WTC11 (cell line): Measurements from ENCODE around the gene EMC9. TPM values are rescaled to one million over a fixed set of nuclear protein-coding genes. Genes with fewer than 3 reads are reported as not detected.

ENCODE experiments used
- ATAC-seq: fragments of 200-7000 bp; cut with Tn5 transposase; 2 replicates; pipeline ENCODE4 v1.10.0; 2021; ENCODE audit warnings: mild to moderate bottlenecking, moderate library complexity
- CTCF ChIA-PET: fragments of 300-600 bp; sonication (Branson Sonifier 250); formaldehyde crosslinking; loops from one replicate; lab custom pipeline; 2021; ENCODE audit warnings: antibody characterized with exemption; lab: Charles Lee
- POLR2A ChIA-PET: fragments of 350-600 bp; sonication (Branson Sonifier 250); formaldehyde crosslinking; loops from one replicate; lab custom pipeline; 2021; ENCODE audit warnings: antibody characterized with exemption; lab: Charles Lee
- DNase-seq: peaks from one replicate; pipeline ENCODE4 v3.0.0; 2021; ENCODE audit warnings: low spot score
- H3K27ac Mint-ChIP-seq: 2 replicates; pipeline ENCODE4 v1.8.0; 2021; ENCODE audit warnings: mixed read lengths
- H3K27me3 Mint-ChIP-seq: 2 replicates; pipeline ENCODE4 v1.8.0; 2021; ENCODE audit warnings: low read depth, mild to moderate bottlenecking, moderate library complexity, mixed read lengths
- H3K36me3 Mint-ChIP-seq: 2 replicates; pipeline ENCODE4 v1.8.0; 2021; ENCODE audit warnings: mixed read lengths
- H3K4me1 Mint-ChIP-seq: 2 replicates; pipeline ENCODE4 v1.8.0; 2022; ENCODE audit warnings: mixed read lengths
- H3K4me3 Mint-ChIP-seq: 2 replicates; pipeline ENCODE4 v1.8.0; 2021; ENCODE audit warnings: mild to moderate bottlenecking, moderate library complexity, mixed read lengths
- H3K9me3 Mint-ChIP-seq: 2 replicates; pipeline ENCODE4 v1.8.0; 2021; ENCODE audit warnings: mixed read lengths
- AFF4 ChIP-seq: sonication (generic); formaldehyde crosslinking; IDR thresholded peaks from 2 replicates; pipeline ENCODE4 v1.8.1; 2023; ENCODE audit warnings: mild to moderate bottlenecking, missing genetic modification reagents, borderline replicate concordance
- ARID4B ChIP-seq: sonication (generic); formaldehyde crosslinking; IDR thresholded peaks from 2 replicates; pipeline ENCODE4 v1.8.0; 2023; ENCODE audit warnings: missing genetic modification reagents, mild to moderate bottlenecking, borderline replicate concordance
- CTCF ChIP-seq: fragments of 200-600 bp; IDR thresholded peaks from 2 replicates; pipeline ENCODE4 v1.8.0; 2022; ENCODE audit warnings: antibody characterized with exemption
- MAX ChIP-seq: sonication (generic); formaldehyde crosslinking; IDR thresholded peaks from 2 replicates; pipeline ENCODE4 v1.8.0; 2022; ENCODE audit warnings: mild to moderate bottlenecking, missing genetic modification reagents
- MYBL2 ChIP-seq: sonication (generic); formaldehyde crosslinking; IDR thresholded peaks from 2 replicates; pipeline ENCODE4 v1.8.1; 2023; ENCODE audit warnings: mild to moderate bottlenecking, moderate library complexity, missing genetic modification reagents
- SMAD3 ChIP-seq: sonication (generic); formaldehyde crosslinking; IDR thresholded peaks from 2 replicates; pipeline ENCODE4 v1.8.0; 2022; ENCODE audit warnings: missing genetic modification reagents, mild to moderate bottlenecking, borderline replicate concordance
- TEAD1 ChIP-seq: sonication (generic); formaldehyde crosslinking; IDR thresholded peaks from 2 replicates; pipeline ENCODE4 v1.8.0; 2022; ENCODE audit warnings: mild to moderate bottlenecking, missing genetic modification reagents
- TEAD4 ChIP-seq: sonication (generic); formaldehyde crosslinking; IDR thresholded peaks from 2 replicates; pipeline ENCODE4 v1.8.0; 2022; ENCODE audit warnings: mild to moderate bottlenecking, missing genetic modification reagents
- USF1 ChIP-seq: sonication (generic); formaldehyde crosslinking; IDR thresholded peaks from 2 replicates; pipeline ENCODE4 v1.8.0; 2022; ENCODE audit warnings: mild to moderate bottlenecking, missing genetic modification reagents
- USF2 ChIP-seq: sonication (generic); formaldehyde crosslinking; IDR thresholded peaks from 2 replicates; pipeline ENCODE4 v1.8.1; 2023; ENCODE audit warnings: mild to moderate bottlenecking, missing genetic modification reagents, moderate library complexity
- ZBTB21 ChIP-seq: sonication (generic); formaldehyde crosslinking; IDR thresholded peaks from 2 replicates; pipeline ENCODE4 v1.8.1; 2023; ENCODE audit warnings: mild to moderate bottlenecking, missing genetic modification reagents, borderline replicate concordance
- ZNF671 ChIP-seq: fragments of 250-450 bp; sonication (Bioruptor Pico); IDR thresholded peaks from 2 replicates; pipeline ENCODE4 v1.8.0; 2021; ENCODE audit warnings: mild to moderate bottlenecking
- total RNA-seq: library from RNA; stranded (reverse); gene quantifications from 3 replicates; pipeline ENCODE4 v1.2.3, GENCODE V29; 2021

EMC9 gene
- total RNA-seq, 1 experiment from 2014 or later: 44.4 TPM

GRCh38 chr14:24172261-24172860, 31.0 kb upstream of the EMC9 start:
- CTCF ChIA-PET: interaction anchor here (0.7 to 3.1 kb wide), 6 partner anchors 11 to 114 kb away, joined by 3 to 16 read pairs (median 3); partner anchors contain the start of genes IPO4, IRF9 and TINF2
- DNase-seq (peak; percentile 19), ATAC-seq (no peak)
- Mint-ChIP-seq H3K9me3 (no peaks in the 10 kb centered on the region), H3K36me3 (peaks cover 3% of the 10 kb centered on the region; the same call in 1 of the 2 replicates), H3K4me3 (peak overlapping the region; percentile 79), H3K4me1 (peaks cover 9% of the 10 kb centered on the region), H3K27ac (peak overlapping the region; percentile 74), H3K27me3 (no peaks in the 10 kb centered on the region; the same call in none of the 2 replicates)
- TF ChIP-seq TEAD4 (CRISPR knock-in tag): no peak
- TF ChIP-seq ZBTB21 (CRISPR knock-in tag): no peak
- no peak for TF ChIP-seq SMAD3 (CRISPR knock-in tag)
- TF ChIP-seq MAX (CRISPR knock-in tag): peak; percentile 63; the same call in 1 of the 2 replicates
- peak; percentile 69 for TF ChIP-seq USF2 (CRISPR knock-in tag)
- TF ChIP-seq TEAD1 (CRISPR knock-in tag): 0 out of 2 replicates have a peak, but pooled peaks have one; percentile 17
- peak; percentile 77 for TF ChIP-seq USF1 (CRISPR knock-in tag)
- 0 out of 2 replicates have a peak, but pooled peaks have one; percentile 7 for TF ChIP-seq ARID4B (CRISPR knock-in tag)
- no peak for TF ChIP-seq CTCF
- no peak for TF ChIP-seq AFF4 (CRISPR knock-in tag)
- no peak for TF ChIP-seq ZNF671
- TF ChIP-seq MYBL2 (CRISPR knock-in tag): no peak
- POLR2A ChIA-PET: interaction anchor here (1.2 to 1.5 kb wide), 3 partner anchors 11 to 25 kb away, joined by 4 to 6 read pairs (median 4); partner anchors contain the start of genes IRF9, RNF31 and TM9SF1
